ENCODE measurements around the gene USP34.
"Not testable (repeated sequence)": the region's sequence is repeated elsewhere in the genome, so short reads cannot be mapped to it uniquely, and the experiment has no call there.

Gene USP34

DNA sequence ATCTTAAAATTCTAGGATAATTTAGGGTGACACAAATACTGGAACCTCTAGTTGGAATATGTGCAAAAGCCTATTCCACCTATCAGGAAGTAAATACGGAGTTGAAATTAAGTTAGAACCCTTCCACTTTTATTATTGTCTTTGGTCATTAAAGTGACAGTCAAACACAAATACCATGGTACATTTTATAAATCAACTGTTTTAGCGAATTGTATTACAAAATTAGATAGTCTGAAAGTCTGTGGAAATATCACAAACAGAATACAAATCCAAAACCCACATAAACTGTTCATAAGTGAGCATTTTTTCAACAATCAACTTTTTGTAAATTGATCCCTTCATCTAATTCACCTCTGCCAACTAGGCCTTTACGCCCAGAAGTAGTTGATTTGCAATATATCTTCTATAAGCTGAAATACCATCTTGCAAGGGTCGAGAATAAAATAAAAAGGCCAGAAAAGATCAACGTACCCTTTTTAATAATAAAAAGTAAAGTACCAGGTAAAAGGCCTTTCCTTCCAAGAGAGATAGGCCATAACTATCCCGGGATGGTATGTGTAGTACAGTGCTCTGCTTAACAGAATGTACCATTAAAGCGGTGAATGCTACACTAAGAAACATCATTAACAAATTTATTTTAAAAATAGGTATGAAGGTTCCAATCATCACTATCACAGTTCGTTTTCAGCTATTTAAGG lies 1.3 kb downstream of the USP34 start:
- Histone ChIP-seq H3K36me3 (ENCODE audit: insufficient read depth, low read length) (peaks cover 19% of the 10 kb centered on the region), H3K9me3 (ENCODE audit: low read depth, low read length) (no peaks in the 10 kb centered on the region), H3K4me3 (peak overlapping the region; percentile 85), H3K9ac (ENCODE audit: insufficient read length) (peak overlapping the region; percentile 81), H3K27ac (peak overlapping the region; percentile 64)
- no peak for TF ChIP-seq FOXP2 (optimal IDR thresholded peaks at IDR 0.05; ENCODE audit: control extremely low read depth, extremely low read length, insufficient read depth)
- no peak for TF ChIP-seq POLR2AphosphoS5 (IDR thresholded peaks at IDR 0.05; ENCODE audit: borderline replicate concordance, low read depth, low read length)
- no peak for TF ChIP-seq EZH2 (IDR thresholded peaks at IDR 0.05)
- no peak for DNase-seq (ENCODE audit: low read depth, low spot score)

DNA sequence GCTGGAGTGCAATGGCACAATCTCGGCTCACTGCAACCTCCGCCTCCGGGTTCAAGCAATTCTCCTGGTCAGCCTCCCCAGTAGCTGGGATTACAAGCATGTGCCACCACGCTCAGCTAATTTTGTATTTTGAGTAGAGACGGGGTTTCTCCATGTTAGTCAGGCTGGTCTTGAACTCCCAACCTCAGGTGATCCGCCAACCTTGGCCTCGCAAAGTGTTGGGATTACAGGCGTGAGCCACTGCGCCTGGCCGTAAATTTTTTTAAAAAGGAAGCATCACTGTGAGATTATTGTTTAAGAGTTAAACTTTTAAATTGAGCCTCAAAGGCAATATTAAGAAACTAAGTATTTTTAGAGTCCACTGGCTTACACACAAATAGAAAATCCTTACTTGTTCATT lies 2.7 kb downstream of the USP34 start:
- not testable (repeated sequence) for DNase-seq (ENCODE audit: low read depth, low spot score); H3K9me3 ChIP-seq (ENCODE audit: low read depth, low read length); H3K27ac ChIP-seq; H3K9ac ChIP-seq (ENCODE audit: insufficient read length)
- H3K4me3 ChIP-seq: 0 out of 2 replicates have a peak overlapping the region, but pooled peaks have one; percentile 85
- peaks cover 19% of the 10 kb centered on the region for H3K36me3 ChIP-seq (ENCODE audit: insufficient read depth, low read length)

DNA sequence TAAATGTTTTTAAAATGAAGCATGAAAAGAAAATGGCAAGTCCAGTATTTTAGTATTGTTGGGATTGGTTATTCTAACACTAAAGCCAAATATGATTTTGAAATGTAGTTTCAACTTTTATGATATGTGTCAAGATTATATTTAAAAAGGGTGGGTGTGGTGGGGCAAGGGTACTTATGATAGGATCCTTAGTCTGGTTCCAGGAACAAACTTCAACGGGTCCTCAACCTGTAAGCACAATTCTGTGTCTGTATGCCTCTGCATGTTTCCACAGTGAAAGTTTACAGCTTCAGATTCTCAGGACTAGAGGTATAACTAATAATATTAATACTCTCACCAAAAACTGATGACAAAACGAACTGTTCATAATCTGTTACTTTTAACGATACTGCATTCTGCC lies 5.8 kb downstream of the USP34 start:
- Histone ChIP-seq H3K27ac (peak overlapping the region; percentile 70), H3K36me3 (ENCODE audit: insufficient read depth, low read length) (peaks cover 23% of the 10 kb centered on the region), H3K9ac (ENCODE audit: insufficient read length) (no peak overlapping the region), H3K4me3 (no peak overlapping the region; the same call in 1 of the 2 replicates), H3K9me3 (ENCODE audit: low read depth, low read length) (no peaks in the 10 kb centered on the region)
- TF ChIP-seq FOXP2 (optimal IDR thresholded peaks at IDR 0.05; ENCODE audit: control extremely low read depth, extremely low read length, insufficient read depth) (no peak), EZH2 (IDR thresholded peaks at IDR 0.05) (no peak), POLR2AphosphoS5 (IDR thresholded peaks at IDR 0.05; ENCODE audit: borderline replicate concordance, low read depth, low read length) (no peak)
- DNase-seq (ENCODE audit: low read depth, low spot score): no peak

DNA sequence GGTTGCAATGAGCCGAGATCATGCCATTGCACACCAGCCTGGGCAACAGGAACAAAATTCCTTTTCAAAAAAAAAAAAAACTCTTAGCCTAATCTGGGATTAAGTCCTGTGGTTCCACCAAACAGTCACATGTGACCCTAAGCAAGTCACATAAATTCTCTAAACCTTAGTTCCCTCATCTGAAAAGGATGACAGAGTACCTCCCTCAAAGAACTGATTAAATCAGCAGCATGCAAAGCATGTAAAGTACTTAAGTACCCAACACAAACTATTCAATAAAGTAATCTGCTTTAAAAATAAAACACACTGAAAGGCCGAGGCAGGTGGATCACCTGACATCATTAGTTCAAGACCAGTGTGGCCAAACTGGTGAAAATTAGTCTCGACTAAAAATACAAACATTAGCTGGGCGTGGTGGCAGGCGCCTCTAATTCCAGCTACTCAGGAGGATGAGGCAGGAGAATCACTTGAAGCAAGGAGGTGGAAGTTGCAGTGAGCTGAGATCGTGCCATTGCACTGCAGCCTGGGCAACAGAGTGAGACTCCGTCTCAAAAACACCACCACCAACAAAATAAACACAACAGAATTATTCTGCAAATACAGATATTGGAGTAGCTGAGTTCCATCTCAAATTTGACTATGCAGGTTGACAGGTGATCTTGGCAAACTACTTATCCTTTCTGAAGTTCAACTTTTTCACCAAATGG lies 7.0 kb downstream of the USP34 start:
- no peaks in the 10 kb centered on the region for H3K9me3 ChIP-seq (ENCODE audit: low read depth, low read length)
- no peak overlapping the region for H3K27ac ChIP-seq
- DNase-seq (ENCODE audit: low read depth, low spot score): no peak
- H3K4me3 ChIP-seq: no peak overlapping the region
- H3K9ac ChIP-seq (ENCODE audit: insufficient read length): no peak overlapping the region
- TF ChIP-seq EZH2 (IDR thresholded peaks at IDR 0.05) (no peak), FOXP2 (optimal IDR thresholded peaks at IDR 0.05; ENCODE audit: control extremely low read depth, extremely low read length, insufficient read depth) (no peak), POLR2AphosphoS5 (IDR thresholded peaks at IDR 0.05; ENCODE audit: borderline replicate concordance, low read depth, low read length) (no peak)
- H3K36me3 ChIP-seq (ENCODE audit: insufficient read depth, low read length): peaks cover 24% of the 10 kb centered on the region

DNA sequence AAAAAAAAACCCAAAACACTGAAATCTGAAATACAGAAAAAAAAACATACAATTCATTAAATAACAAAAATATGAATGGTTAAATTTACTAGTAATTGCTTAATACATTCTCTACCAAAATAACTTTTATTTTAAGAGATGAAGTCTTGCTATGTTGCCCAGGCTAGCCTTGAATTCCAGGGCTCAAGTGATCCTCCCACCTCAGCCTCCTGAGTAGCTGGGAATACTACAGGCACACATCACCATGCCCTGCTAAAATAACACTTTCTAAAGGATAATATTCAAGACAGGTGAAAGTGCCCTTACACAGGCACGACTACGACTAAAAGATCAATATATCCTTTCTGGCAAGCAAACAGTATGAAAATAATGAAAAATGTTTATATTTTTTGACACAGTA lies 9.5 kb downstream of the USP34 start:
- TF ChIP-seq FOXP2 (optimal IDR thresholded peaks at IDR 0.05; ENCODE audit: control extremely low read depth, extremely low read length, insufficient read depth) (no peak), EZH2 (IDR thresholded peaks at IDR 0.05) (no peak), POLR2AphosphoS5 (IDR thresholded peaks at IDR 0.05; ENCODE audit: borderline replicate concordance, low read depth, low read length) (no peak)
- Histone ChIP-seq H3K27ac (no peak overlapping the region), H3K4me3 (no peak overlapping the region), H3K36me3 (ENCODE audit: insufficient read depth, low read length) (peaks cover 14% of the 10 kb centered on the region), H3K9me3 (ENCODE audit: low read depth, low read length) (no peaks in the 10 kb centered on the region), H3K9ac (ENCODE audit: insufficient read length) (no peak overlapping the region)
- DNase-seq (ENCODE audit: low read depth, low spot score): no peak

DNA sequence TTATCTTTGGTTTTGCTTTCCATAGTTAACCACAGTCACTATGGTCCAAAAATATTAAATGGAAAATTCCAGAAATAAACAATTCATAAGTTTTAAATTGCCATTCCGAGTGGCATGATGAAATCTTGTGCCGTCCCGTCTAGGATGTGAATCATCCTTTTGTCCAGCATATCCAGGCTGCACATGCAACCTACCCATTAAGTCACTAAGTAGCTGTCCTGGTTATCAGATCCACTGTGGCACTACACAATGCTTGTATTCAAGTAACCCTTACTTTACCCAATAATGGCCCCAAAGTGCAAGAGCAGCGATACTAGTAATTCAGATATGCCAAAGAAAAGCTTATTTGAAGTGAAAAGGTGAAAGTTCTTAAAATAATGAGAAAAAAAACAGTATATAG lies 10.7 kb downstream of the USP34 start:
- H3K27ac ChIP-seq: no peak overlapping the region

DNA sequence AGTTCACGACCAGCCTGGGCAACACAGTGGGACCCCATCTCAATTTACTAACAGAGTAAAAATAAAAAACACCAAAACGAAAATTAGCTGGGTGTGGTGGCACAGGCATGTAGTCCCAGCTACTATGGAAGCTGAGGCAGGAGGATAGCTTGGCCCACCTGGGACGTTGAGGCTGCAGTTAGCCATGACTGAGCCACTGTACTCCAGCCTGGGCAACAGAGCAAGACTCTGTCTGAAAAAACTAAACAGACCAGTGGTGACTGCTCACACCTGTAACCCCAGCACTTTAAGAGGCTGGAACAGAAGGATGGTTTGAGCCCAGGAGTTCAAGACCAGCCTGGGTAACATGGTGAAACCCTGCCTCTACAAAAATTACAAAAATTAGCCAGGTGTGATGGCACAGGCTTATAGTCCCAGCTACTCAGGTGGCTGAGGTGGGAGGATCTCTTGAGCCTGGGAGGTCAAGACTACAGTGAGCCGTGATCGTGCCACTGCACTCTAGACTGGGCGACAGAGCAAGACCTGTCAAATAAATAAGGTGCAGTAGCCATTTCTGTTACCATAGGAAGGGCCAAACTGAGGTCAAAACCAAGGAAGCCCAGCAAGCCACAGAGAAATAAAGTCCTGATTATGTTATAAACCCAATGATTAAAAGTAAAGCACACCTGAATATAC lies 14.0 kb downstream of the USP34 start:
- H3K4me3 ChIP-seq: no peak overlapping the region
- no peaks in the 10 kb centered on the region for H3K9me3 ChIP-seq (ENCODE audit: low read depth, low read length)
- H3K9ac ChIP-seq (ENCODE audit: insufficient read length): no peak overlapping the region
- DNase-seq (ENCODE audit: low read depth, low spot score): no peak
- H3K36me3 ChIP-seq (ENCODE audit: insufficient read depth, low read length): peaks cover 10% of the 10 kb centered on the region; the same call in 1 of the 2 replicates
- no peak for TF ChIP-seq FOXP2 (optimal IDR thresholded peaks at IDR 0.05; ENCODE audit: control extremely low read depth, extremely low read length, insufficient read depth)
- TF ChIP-seq EZH2 (IDR thresholded peaks at IDR 0.05): no peak
- TF ChIP-seq POLR2AphosphoS5 (IDR thresholded peaks at IDR 0.05; ENCODE audit: borderline replicate concordance, low read depth, low read length): no peak
- H3K27ac ChIP-seq: no peak overlapping the region

More for the DNA sequence above, 10.7 kb downstream of the USP34 start:
- no peak for DNase-seq (ENCODE audit: low read depth, low spot score)
- Histone ChIP-seq H3K4me3 (no peak overlapping the region), H3K9me3 (ENCODE audit: low read depth, low read length) (no peaks in the 10 kb centered on the region), H3K9ac (ENCODE audit: insufficient read length) (no peak overlapping the region), H3K36me3 (ENCODE audit: insufficient read depth, low read length) (peaks cover 14% of the 10 kb centered on the region)
- TF ChIP-seq EZH2 (IDR thresholded peaks at IDR 0.05) (no peak), FOXP2 (optimal IDR thresholded peaks at IDR 0.05; ENCODE audit: control extremely low read depth, extremely low read length, insufficient read depth) (no peak), POLR2AphosphoS5 (IDR thresholded peaks at IDR 0.05; ENCODE audit: borderline replicate concordance, low read depth, low read length) (no peak)

DNA sequence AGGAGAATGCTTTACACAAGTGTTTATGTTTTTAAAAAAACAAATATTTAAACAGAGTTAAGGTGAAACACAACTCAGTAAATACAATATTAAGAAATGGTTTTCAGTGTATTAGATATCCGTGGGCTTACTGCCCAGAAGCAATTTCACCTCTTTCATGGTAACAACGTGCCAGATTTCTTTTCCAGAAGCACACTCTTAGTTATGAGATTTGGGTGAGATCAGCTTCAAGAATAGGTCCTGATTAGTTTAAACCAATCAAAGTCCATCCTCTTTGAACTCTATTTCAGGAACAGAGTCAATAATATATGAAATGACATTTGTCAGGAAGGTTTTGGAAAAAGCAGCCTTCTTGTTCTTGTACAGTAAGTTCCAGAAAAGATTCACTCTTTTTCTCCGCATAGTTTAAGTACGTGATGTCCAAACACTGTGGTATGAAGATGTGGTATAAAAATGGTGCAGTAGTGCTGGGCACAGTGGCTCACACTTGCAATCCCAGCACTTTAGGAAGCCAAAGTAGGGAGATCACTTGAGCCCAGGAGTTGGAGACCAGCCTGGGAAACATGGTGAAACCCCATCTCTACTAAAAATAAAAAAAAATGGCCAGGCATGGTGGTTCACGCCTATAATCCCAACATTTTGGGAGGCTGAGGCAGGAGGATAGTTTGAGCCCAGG lies 14.7 kb downstream of the USP34 start:
- Histone ChIP-seq H3K27ac (no peak overlapping the region), H3K4me3 (no peak overlapping the region), H3K36me3 (ENCODE audit: insufficient read depth, low read length) (peaks cover 13% of the 10 kb centered on the region; the same call in 1 of the 2 replicates), H3K9me3 (ENCODE audit: low read depth, low read length) (no peaks in the 10 kb centered on the region), H3K9ac (ENCODE audit: insufficient read length) (no peak overlapping the region)
- DNase-seq (ENCODE audit: low read depth, low spot score): no peak
- no peak for TF ChIP-seq POLR2AphosphoS5 (IDR thresholded peaks at IDR 0.05; ENCODE audit: borderline replicate concordance, low read depth, low read length)
- TF ChIP-seq EZH2 (IDR thresholded peaks at IDR 0.05): no peak
- TF ChIP-seq FOXP2 (optimal IDR thresholded peaks at IDR 0.05; ENCODE audit: control extremely low read depth, extremely low read length, insufficient read depth): no peak

DNA sequence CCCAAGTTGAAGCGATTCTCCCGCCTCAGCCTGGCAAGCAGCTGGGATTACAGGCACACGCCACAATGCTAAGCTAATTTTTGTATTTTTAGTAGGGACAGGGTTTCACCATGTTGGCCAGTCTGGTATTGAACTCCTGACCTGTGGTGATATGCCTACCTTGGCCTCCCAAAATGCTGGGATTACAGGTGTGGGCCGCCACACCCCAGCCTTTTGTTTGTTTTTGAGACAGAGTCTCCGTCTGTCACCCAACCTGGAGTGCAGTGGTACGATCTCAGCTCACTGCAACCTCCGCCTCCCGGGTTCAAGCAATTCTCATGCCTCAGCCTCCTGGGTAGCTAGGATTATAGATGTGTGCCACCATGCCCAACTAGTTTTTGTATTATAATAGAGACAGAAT lies 15.9 kb downstream of the USP34 start:
- H3K4me3 ChIP-seq; H3K27ac ChIP-seq; H3K9me3 ChIP-seq (ENCODE audit: low read depth, low read length); DNase-seq (ENCODE audit: low read depth, low spot score); H3K9ac ChIP-seq (ENCODE audit: insufficient read length); H3K36me3 ChIP-seq (ENCODE audit: insufficient read depth, low read length): not testable (repeated sequence)
